GM12891 (cell line): Measurements from ENCODE around the gene MDH1.
A peak's percentile ranks its signal among the peaks of the same experiment; 100 is the strongest.

Source experiments
- DNase-seq: peaks from one replicate; pipeline ENCODE4 v3.0.0; 2011; ENCODE audit warnings: low spot score; ENCODE audit not compliant: insufficient read length
- FAIRE-seq: peaks from 2 replicates; lab custom pipeline; 2011; peaks lifted over from hg19 to GRCh38; lab: Jason Lieb, UNC
- PAX5 ChIP-seq: IDR thresholded peaks from 2 replicates; pipeline ENCODE4 v1.6.1; 2011; ENCODE audit warnings: low read length, moderate library complexity, mild to moderate bottlenecking; ENCODE audit not compliant: insufficient read depth, severe bottlenecking
- POLR2A ChIP-seq: IDR thresholded peaks from 2 replicates; pipeline ENCODE4 v1.6.1; 2011; ENCODE audit warnings: low read depth, low read length, control low read depth
- POLR2AphosphoS5 ChIP-seq: IDR thresholded peaks from 2 replicates; pipeline ENCODE4 v1.6.1; 2011; ENCODE audit warnings: low read depth, low read length, control low read depth
- POU2F2 ChIP-seq: IDR thresholded peaks from 2 replicates; pipeline ENCODE4 v1.6.1; 2011; ENCODE audit warnings: low read depth, mild to moderate bottlenecking, control low read depth, low read length, moderate library complexity
- SPI1 ChIP-seq: IDR thresholded peaks from 2 replicates; pipeline ENCODE4 v1.6.1; 2011; ENCODE audit warnings: low read depth, low read length, control low read depth
- TAF1 ChIP-seq: IDR thresholded peaks from 2 replicates; pipeline ENCODE4 v1.6.1; 2011; ENCODE audit warnings: low read depth, low read length, control low read depth

The MDH1 gene

GRCh38 chr2:63628403-63628942, 39.7 kb downstream of the MDH1 start:
- FAIRE-seq (no peak), DNase-seq (no peak)

DNA sequence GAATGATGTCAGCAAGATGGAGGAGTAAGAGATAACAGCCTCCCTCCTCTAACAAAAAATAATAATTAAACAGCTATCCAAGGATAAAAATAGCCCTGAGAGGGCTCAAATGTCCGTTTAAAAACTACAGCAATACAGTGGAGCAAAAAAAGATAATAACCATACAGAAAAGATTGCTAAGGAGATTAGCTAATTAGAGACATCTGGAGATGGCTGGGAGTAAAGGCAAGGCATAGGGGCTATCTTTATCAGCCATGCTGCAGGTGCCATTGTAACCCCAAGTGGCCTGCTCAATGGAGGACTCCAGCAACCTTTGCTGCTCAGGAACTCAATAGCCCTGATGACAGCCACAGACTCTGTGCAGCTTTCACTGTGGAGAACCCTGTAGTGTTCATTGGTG, 42.7 kb downstream of the MDH1 start:
- DNase-seq (no peak), FAIRE-seq (no peak)
- TF ChIP-seq TAF1, result no peak
- TF ChIP-seq POLR2AphosphoS5, result no peak
- TF ChIP-seq PAX5, result no peak
- TF ChIP-seq SPI1, result no peak
- no peak for TF ChIP-seq POLR2A
- TF ChIP-seq POU2F2, result no peak

More at GRCh38 chr2:63628403-63628942, 39.7 kb downstream of the MDH1 start:
- TF ChIP-seq POU2F2, result no peak
- no peak for TF ChIP-seq POLR2A
- TF ChIP-seq TAF1, result no peak
- TF ChIP-seq PAX5, result no peak
- no peak for TF ChIP-seq SPI1
- TF ChIP-seq POLR2AphosphoS5, result no peak

DNA sequence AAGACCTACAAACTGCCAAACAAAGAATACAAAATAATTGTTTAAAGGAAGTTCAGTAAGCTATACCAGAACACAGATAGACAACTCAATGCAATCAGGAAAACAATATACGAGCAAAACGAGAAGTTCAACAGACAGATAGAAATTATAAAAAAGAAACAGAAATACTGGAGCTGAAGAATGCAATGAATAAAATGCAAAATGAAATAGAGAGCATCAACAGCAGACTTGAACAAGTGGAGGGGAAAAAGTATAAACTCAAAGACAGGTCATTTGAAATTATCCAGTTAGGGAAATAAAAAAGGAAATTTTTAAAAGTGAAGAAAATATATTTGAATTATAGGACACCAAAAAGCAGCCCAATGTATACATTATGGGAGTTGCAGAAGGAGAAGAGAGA, 43.6 kb downstream of the MDH1 start:
- no peak for FAIRE-seq
- no peak for TF ChIP-seq POLR2A
- TF ChIP-seq SPI1, result no peak
- TF ChIP-seq PAX5, result no peak
- no peak for TF ChIP-seq POU2F2
- no peak for TF ChIP-seq TAF1
- no peak for TF ChIP-seq POLR2AphosphoS5
- no peak for DNase-seq

DNA sequence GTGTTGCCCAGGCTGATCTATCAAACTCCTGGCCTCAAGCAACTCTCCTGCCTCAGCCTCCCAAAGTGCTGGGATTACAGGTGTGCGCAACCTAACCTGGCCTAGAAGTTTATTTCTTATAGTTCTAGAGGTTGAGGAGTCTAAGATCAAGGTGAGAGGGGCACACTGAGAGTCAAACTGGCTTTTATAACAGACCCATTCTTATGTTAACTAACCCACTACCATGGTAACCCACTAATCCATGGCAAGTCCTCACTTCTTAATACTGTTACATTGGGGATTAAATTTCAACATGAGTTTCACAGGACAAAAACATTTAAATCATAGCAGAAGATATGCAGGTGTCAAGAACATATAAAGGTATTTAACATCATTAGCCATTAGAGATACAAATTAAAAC, 50.6 kb downstream of the MDH1 start:
- FAIRE-seq (no peak), DNase-seq (no peak)
- TF ChIP-seq SPI1 (no peak), POU2F2 (no peak), POLR2AphosphoS5 (no peak), POLR2A (no peak), TAF1 (no peak)

GRCh38 chr2:63642946-63643345, 54.2 kb downstream of the MDH1 start:
- FAIRE-seq (no peak), DNase-seq (no peak)
- TF ChIP-seq POLR2A (no peak), POU2F2 (no peak), SPI1 (no peak), PAX5 (no peak), POLR2AphosphoS5 (no peak), TAF1 (no peak)

- FAIRE-seq (peak; percentile 16), DNase-seq (no peak)
- TF ChIP-seq SPI1, result no peak
Measured at GRCh38 chr2:63643486-63643885, 54.7 kb downstream of the MDH1 start.

DNA sequence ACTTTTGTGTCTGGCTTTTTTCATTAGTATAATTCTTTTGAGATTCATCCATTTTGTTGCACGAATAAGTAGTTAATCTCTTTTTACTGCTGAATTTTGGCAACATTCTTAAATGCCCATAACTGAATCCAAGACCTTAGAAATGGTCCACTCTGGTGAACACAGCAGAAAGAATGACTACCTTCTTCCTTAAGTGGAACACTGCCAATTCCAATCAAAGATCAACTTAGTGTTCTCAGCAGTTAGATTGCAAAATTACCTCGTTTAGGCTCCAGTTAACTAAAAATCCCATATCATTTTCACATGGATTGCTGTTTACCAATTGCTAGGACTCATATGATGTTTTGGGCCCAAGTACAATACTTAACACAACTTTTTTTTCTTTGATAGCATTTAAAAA, 59.9 kb downstream of the MDH1 start:
- TF ChIP-seq PAX5, result no peak
- TF ChIP-seq POU2F2, result no peak
- TF ChIP-seq TAF1, result no peak
- no peak for TF ChIP-seq POLR2A
- TF ChIP-seq SPI1, result no peak
- no peak for TF ChIP-seq POLR2AphosphoS5
- DNase-seq (no peak), FAIRE-seq (no peak)

DNA sequence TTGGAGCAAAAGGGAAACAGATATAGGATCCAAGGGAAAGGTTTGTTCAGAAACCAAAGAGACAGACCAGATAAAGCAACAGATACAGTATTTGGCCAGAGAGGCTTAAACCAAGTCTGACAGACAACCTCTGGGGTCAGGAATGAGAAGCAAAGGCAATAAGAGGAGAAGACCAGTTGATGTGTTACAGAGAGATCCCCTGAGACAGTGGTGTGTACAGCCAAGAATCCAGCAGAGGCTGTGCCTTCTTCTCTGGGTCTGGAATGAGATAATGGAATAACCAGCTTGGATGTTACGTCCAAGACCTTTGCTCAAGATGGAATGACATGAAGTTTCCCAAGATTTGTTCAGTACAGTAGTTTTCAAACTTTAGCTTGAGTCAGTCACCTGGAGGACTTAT, 61.1 kb downstream of the MDH1 start:
- no peak for TF ChIP-seq POU2F2
- no peak for TF ChIP-seq PAX5
- TF ChIP-seq TAF1, result no peak
- TF ChIP-seq POLR2AphosphoS5, result no peak
- TF ChIP-seq POLR2A, result no peak
- no peak for TF ChIP-seq SPI1
- DNase-seq, result no peak
- FAIRE-seq, result no peak

GRCh38 chr2:63650756-63651155, 62.0 kb downstream of the MDH1 start:
- FAIRE-seq (no peak), DNase-seq (no peak)
- TF ChIP-seq POLR2AphosphoS5 (no peak), POU2F2 (no peak), SPI1 (no peak), TAF1 (no peak)

DNA sequence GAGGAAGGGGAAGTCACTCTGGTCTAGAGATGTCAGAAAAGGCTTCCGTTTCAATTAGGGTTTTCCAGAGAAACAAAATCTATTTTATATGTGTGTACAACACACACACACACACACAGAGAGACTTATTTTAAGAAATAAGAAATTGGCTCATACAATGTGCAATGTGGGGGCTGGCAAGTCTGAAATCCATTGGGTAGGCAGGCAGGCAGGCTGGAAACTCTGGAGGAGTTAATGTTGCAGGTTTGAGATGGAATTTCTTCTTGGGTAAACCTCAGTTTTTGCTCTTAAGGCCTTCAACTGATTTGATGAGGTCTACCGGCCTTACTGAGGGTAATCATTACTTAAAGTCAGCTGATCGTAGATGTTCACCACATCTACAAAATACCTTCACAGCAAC, 62.6 kb downstream of the MDH1 start:
- no peak for FAIRE-seq
- no peak for TF ChIP-seq POU2F2
- no peak for TF ChIP-seq POLR2A
- no peak for TF ChIP-seq PAX5
- TF ChIP-seq POLR2AphosphoS5, result no peak
- TF ChIP-seq SPI1, result no peak
- TF ChIP-seq TAF1, result no peak

DNA sequence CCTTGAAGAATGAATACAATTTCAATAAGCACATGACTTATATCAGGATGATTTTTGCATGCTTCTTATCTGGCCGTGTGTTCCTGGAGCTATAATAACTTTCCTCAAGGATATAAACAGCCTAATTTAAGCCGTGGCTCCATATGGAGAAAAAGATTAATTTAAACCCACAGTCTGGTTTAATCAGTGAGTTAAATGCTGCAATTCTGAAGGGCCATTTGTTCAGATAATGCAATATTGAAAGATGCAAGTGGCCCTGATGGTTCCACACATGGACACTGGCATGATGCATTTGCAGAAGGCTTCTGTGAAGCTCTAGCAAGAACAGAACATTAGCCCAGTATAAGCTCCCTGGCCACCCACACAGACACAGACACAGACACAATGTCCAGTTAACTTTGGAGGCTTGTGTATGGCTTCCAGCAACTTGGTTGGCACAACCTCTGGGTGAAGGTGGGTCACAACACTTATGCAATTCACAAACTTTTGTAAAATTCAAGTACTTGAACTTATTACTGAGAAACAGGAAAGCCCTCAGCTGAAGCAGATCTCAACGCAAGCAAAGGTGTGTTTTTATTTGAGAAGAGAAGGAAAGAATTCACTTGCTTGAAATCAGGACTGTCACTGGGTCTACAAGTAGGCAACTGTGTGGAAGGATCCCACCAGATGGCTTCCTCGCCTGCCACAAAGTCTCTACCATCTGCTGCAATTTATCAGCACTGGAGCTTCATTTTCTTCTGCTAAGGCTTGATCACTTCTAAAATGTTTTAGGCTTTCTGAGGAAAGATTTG, 63.3 kb downstream of the MDH1 start:
- TF ChIP-seq SPI1 (no peak), TAF1 (no peak), POLR2A (no peak), POU2F2 (no peak), PAX5 (no peak), POLR2AphosphoS5 (no peak)
- DNase-seq (no peak), FAIRE-seq (no peak)

More for the DNA sequence above, 62.6 kb downstream of the MDH1 start:
- DNase-seq, result no peak
